Airway epithelial cell (primary cell): ENCODE measurements around the gene MMP23B. TPM values are rescaled to one million over a fixed set of nuclear protein-coding genes. Genes with fewer than 3 reads are reported as not detected.

Source experiments
- total RNA-seq: library from RNA; depleted of rRNA; stranded (reverse); fragments of >200 nt; gene quantifications from 2 replicates; pipeline ENCODE4 v1.2.3, GENCODE V29; 2015

Gene MMP23B
- total RNA-seq, result 0.79 and 1.5 TPM in 2 replicates

GRCh38 chr1:1631782-1632420 is at the start of gene MMP23B:
Gene MMP23B (plus strand): TSS chr1:1632173. CDS start chr1:1632219, 46 bp downstream.

GRCh38 chr1:1599935-1600860 is 31.8 kb upstream of the MMP23B start, which contains the start of gene FNDC10:
Gene FNDC10 (minus strand): TSS chr1:1600135. CDS start chr1:1600015, 120 bp downstream.

GRCh38 chr1:1615256-1616044 is 16.5 kb upstream of the MMP23B start, which contains the start of gene MIB2:
Gene MIB2 (plus strand): TSS chr1:1615500. CDS start chr1:1623453, 7,953 bp downstream.

GRCh38 chr1:1658583-1659549 is 26.9 kb downstream of the MMP23B start, which contains the start of gene CDK11B:
Gene CDK11B (minus strand): TSS chr1:1659004. CDS start chr1:1657485, 1,519 bp downstream.

Other genes with a start within 250 kb of the MMP23B start
- 48.4 and 60.6 TPM in 2 replicates for gene CCNL2, start 232.8 kb upstream of the MMP23B start, total RNA-seq
- gene MRPL20, start 224.9 kb upstream of the MMP23B start, total RNA-seq, result 173 and 184 TPM in 2 replicates
- 21.4 and 24.3 TPM in 2 replicates for gene ANKRD65, start 210.9 kb upstream of the MMP23B start, total RNA-seq
- gene VWA1, start 196.5 kb upstream of the MMP23B start, total RNA-seq, result 91.6 and 96.3 TPM in 2 replicates
- gene ATAD3C, start 182.5 kb upstream of the MMP23B start, total RNA-seq, result 0.14 TPM in 1 of 2 replicates, not detected in the other
- gene ATAD3B, start 160.4 kb upstream of the MMP23B start, total RNA-seq, result 30.3 and 34.1 TPM in 2 replicates
- gene ATAD3A, start 120.0 kb upstream of the MMP23B start, total RNA-seq, result 56.8 and 65.5 TPM in 2 replicates
- 0.23 and 0.35 TPM in 2 replicates for gene TMEM240, start 91.5 kb upstream of the MMP23B start, total RNA-seq
- gene SSU72, start 57.3 kb upstream of the MMP23B start, total RNA-seq, result 103 and 113 TPM in 2 replicates
- 5.6 and 7.5 TPM in 2 replicates for gene FNDC10, start 32.0 kb upstream of the MMP23B start, total RNA-seq
- 39.2 and 41.9 TPM in 2 replicates for gene MIB2, start 16.7 kb upstream of the MMP23B start, total RNA-seq
- gene CDK11B, start 26.8 kb downstream of the MMP23B start, total RNA-seq, result 7.3 and 13.4 TPM in 2 replicates
- gene SLC35E2B, start 60.6 kb downstream of the MMP23B start, total RNA-seq, result 8.0 and 14.0 TPM in 2 replicates
- 8.5 and 10.9 TPM in 2 replicates for gene CDK11A, start 92.2 kb downstream of the MMP23B start, total RNA-seq
- gene NADK, start 146.3 kb downstream of the MMP23B start, total RNA-seq, result 56.7 and 58.0 TPM in 2 replicates